ENCODE results near the gene GABRB1. TPM values are rescaled to one million over a fixed set of nuclear protein-coding genes. Genes with fewer than 3 reads are reported as not detected.

Gene GABRB1
- total RNA-seq, 4 donors from 2014 or later = 0.24 TPM; not detected in 3

DNA sequence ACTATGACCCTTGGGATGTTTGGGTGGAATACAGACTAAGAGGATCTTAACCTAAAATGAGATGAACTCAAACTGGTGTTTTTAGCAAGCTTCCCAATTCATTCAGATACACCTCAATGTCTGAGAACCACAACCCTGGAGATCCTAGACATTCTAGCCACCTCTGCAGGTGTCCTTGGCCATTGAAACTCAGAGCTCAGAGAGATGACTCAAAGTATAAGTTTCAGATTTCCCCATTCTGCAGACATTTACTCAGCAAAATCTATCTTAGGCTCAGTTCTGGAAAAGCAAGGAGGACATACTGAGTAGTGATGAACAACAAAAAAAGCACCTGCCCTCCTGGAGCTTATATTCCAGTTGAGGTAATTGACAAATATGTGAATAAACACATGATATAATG lies 384.4 kb downstream of the GABRB1 start:
- TF ChIP-seq POLR2A (IDR thresholded peaks at IDR 0.05) = no peak
- TF ChIP-seq, protein P1, sequence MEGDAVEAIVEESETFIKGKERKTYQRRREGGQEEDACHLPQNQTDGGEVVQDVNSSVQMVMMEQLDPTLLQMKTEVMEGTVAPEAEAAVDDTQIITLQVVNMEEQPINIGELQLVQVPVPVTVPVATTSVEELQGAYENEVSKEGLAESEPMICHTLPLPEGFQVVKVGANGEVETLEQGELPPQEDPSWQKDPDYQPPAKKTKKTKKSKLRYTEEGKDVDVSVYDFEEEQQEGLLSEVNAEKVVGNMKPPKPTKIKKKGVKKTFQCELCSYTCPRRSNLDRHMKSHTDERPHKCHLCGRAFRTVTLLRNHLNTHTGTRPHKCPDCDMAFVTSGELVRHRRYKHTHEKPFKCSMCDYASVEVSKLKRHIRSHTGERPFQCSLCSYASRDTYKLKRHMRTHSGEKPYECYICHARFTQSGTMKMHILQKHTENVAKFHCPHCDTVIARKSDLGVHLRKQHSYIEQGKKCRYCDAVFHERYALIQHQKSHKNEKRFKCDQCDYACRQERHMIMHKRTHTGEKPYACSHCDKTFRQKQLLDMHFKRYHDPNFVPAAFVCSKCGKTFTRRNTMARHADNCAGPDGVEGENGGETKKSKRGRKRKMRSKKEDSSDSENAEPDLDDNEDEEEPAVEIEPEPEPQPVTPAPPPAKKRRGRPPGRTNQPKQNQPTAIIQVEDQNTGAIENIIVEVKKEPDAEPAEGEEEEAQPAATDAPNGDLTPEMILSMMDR (IDR thresholded peaks at IDR 0.05) = no peak
- intact Hi-C loops (cut with DNase I) = no loop called here
- peaks cover 8 to 10% of the 10 kb centered on the region in 2 donors for H3K4me1 ChIP-seq

DNA sequence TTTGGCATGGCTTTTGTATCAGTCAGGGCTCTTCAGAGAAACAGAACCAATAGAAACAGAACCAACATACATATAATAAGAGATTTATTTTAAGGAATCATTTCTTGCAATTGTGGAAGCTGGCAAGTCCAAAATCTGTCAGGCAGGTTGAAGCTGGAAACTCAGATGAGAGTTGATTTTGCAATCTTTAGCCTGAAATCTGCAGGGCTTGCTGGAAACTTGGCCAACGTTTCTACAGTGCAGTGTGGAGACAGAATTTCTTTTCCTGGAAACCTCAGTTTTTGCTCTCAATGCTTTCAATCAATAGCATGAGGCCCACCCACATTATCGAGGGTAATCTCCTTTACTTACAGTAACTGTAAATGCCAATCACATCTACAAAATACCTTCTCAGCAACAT lies 386.8 kb downstream of the GABRB1 start:
- no peaks in the 10 kb centered on the region for H3K9me3 ChIP-seq
- no peak for DNase-seq
- 41 to 56% methylated on average over 2 of the region's 2 CpGs for WGBS, 2 donors
- no peak for TF ChIP-seq POLR2A (IDR thresholded peaks at IDR 0.05)
- TF ChIP-seq, protein P1 (IDR thresholded peaks at IDR 0.05) = no peak
- no peak overlapping the region for H3K4me3 ChIP-seq (replicated peaks in 1 of 3)
- intact Hi-C loops (cut with DNase I) = no loop called here
- H3K36me3 ChIP-seq = no peaks in the 10 kb centered on the region
- H3K27me3 ChIP-seq = no peaks in the 10 kb centered on the region
- H3K4me1 ChIP-seq = peaks cover 8 to 10% of the 10 kb centered on the region in 2 donors
- no peak overlapping the region for H3K27ac ChIP-seq

More for the DNA sequence above, 384.4 kb downstream of the GABRB1 start:
- Histone ChIP-seq H3K27me3 (no peaks in the 10 kb centered on the region), H3K36me3 (no peaks in the 10 kb centered on the region), H3K27ac (no peak overlapping the region), H3K9me3 (no peaks in the 10 kb centered on the region), H3K4me3 (replicated peaks in 1 of 3) (no peak overlapping the region)
- no peak for DNase-seq

DNA sequence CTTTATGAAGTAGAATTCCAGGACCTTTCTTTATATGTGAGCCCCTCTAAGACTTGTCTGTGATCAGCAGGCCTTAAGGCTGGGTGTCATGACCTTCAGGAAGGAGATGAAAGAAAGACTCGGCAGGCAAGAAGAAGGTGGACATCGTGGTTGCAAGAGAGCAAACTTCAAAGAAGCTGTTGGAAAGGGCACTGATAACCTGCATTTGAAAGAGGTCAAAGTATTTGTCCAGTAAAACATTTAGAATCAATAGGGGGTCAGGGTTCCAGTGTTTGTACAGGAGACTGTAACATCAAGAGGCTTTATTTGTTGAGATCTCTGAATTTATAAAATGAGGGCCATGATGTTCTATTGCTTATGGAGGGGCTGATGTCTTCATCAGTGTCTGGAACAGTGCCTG lies 387.9 kb downstream of the GABRB1 start:
- WGBS, 2 donors = 78 to 79% methylated on average over 2 of the region's 2 CpGs

DNA sequence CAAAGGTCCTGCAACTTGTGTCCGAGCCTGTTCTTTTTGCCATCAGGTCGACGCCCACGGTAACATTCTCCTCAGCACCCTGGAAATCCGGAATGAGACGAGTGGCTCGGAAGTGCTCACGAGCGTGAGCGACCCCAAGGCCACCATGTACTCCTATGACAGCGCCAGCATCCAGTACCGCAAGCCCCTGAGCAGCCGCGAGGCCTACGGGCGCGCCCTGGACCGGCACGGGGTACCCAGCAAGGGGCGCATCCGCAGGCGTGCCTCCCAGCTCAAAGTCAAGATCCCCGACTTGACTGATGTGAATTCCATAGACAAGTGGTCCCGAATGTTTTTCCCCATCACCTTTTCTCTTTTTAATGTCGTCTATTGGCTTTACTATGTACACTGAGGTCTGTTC lies 394.3 kb downstream of the GABRB1 start:
- H3K36me3 ChIP-seq = no peaks in the 10 kb centered on the region
- H3K9me3 ChIP-seq = no peaks in the 10 kb centered on the region
- H3K4me1 ChIP-seq = no peaks in the 10 kb centered on the region
- WGBS, 2 donors = 95 to 96% methylated on average over 25 of the region's 25 CpGs
- intact Hi-C loops (cut with DNase I) = no loop called here
- DNase-seq = no peak
- H3K27me3 ChIP-seq = no peaks in the 10 kb centered on the region
- TF ChIP-seq, protein P1 (IDR thresholded peaks at IDR 0.05) = no peak
- TF ChIP-seq POLR2A (IDR thresholded peaks at IDR 0.05) = no peak
- no peak overlapping the region for H3K4me3 ChIP-seq (replicated peaks in 1 of 3)
- no peak overlapping the region for H3K27ac ChIP-seq

More for the DNA sequence above, 387.9 kb downstream of the GABRB1 start:
- no peak overlapping the region for H3K27ac ChIP-seq
- DNase-seq = no peak
- H3K4me1 ChIP-seq = peaks cover under 1% of the 10 kb centered on the region in 2 donors
- TF ChIP-seq, protein P1 (IDR thresholded peaks at IDR 0.05) = no peak
- no peak for TF ChIP-seq POLR2A (IDR thresholded peaks at IDR 0.05)
- intact Hi-C loops (cut with DNase I) = no loop called here
- H3K27me3 ChIP-seq = no peaks in the 10 kb centered on the region
- no peaks in the 10 kb centered on the region for H3K36me3 ChIP-seq
- no peaks in the 10 kb centered on the region for H3K9me3 ChIP-seq
- H3K4me3 ChIP-seq (replicated peaks in 1 of 3) = no peak overlapping the region

DNA sequence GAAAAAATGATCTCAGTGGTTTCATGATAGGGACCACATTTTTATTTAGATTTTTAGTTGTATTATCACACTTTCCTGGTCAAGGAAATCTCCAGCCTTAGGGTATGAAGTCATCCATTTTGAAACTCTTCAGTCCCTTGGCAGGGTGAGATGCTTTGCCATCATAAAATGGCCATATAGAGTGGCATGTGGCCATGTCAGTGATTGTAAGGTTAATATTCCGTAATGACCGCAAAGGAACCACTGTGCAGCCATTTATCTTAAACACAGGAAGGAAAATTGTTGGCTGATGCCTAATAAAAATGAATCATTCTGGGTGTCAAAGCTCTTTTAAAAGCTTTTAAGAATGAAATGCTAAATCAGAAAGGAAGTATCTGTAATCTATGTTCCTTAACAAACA lies 396.6 kb downstream of the GABRB1 start:
- 80 to 83% methylated on average over 2 of the region's 2 CpGs for WGBS, 2 donors

More for the DNA sequence above, 396.6 kb downstream of the GABRB1 start:
- DNase-seq = no peak
- intact Hi-C loops (cut with DNase I) = no loop called here
- no peaks in the 10 kb centered on the region for H3K36me3 ChIP-seq
- TF ChIP-seq, protein P1 (IDR thresholded peaks at IDR 0.05) = no peak
- TF ChIP-seq POLR2A (IDR thresholded peaks at IDR 0.05) = no peak
- H3K27ac ChIP-seq = no peak overlapping the region
- no peaks in the 10 kb centered on the region for H3K9me3 ChIP-seq
- no peak overlapping the region for H3K4me3 ChIP-seq (replicated peaks in 1 of 3)
- no peaks in the 10 kb centered on the region for H3K4me1 ChIP-seq
- no peaks in the 10 kb centered on the region for H3K27me3 ChIP-seq

Measured in thyroid gland (tissue), 4 donors.